ENCODE data around the gene MYPN.

The MYPN gene

GRCh38 chr10:68106656-68107055, 2.6 kb upstream of the MYPN start (continued):
- TF ChIP-seq, protein P1, sequence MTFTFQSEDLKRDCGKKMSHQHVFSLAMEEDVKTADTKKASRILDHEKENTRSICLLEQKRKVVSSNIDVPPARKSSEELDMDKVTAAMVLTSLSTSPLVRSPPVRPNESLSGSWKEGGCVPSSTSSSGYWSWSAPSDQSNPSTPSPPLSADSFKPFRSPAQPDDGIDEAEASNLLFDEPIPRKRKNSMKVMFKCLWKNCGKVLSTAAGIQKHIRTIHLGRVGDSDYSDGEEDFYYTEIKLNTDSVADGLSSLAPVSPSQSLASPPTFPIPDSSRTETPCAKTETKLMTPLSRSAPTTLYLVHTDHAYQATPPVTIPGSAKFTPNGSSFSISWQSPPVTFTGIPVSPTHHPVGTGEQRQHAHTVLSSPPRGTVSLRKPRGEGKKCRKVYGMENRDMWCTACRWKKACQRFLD (tag by site-specific recombination; IDR thresholded peaks at IDR 0.05) = no peak
- no peak for TF ChIP-seq ZNF501 (tag by site-specific recombination; IDR thresholded peaks at IDR 0.05)
- TF ChIP-seq, protein P2, sequence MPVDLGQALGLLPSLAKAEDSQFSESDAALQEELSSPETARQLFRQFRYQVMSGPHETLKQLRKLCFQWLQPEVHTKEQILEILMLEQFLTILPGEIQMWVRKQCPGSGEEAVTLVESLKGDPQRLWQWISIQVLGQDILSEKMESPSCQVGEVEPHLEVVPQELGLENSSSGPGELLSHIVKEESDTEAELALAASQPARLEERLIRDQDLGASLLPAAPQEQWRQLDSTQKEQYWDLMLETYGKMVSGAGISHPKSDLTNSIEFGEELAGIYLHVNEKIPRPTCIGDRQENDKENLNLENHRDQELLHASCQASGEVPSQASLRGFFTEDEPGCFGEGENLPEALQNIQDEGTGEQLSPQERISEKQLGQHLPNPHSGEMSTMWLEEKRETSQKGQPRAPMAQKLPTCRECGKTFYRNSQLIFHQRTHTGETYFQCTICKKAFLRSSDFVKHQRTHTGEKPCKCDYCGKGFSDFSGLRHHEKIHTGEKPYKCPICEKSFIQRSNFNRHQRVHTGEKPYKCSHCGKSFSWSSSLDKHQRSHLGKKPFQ (tag by site-specific recombination; IDR thresholded peaks at IDR 0.05) = no peak
- no peak for TF ChIP-seq REST (tag by site-specific recombination; IDR thresholded peaks at IDR 0.05)
- TF ChIP-seq FEZF1 (tag by site-specific recombination; IDR thresholded peaks at IDR 0.05) = peak; percentile 66
- no peak for TF ChIP-seq KLF9 (tag by site-specific recombination; IDR thresholded peaks at IDR 0.05; ENCODE audit: low read depth)
- TF ChIP-seq ZNF416 (tag by site-specific recombination; IDR thresholded peaks at IDR 0.05) = no peak
- peak; percentile 52; the same call in 1 of the 2 replicates for TF ChIP-seq PRDM4 (tag by site-specific recombination; IDR thresholded peaks at IDR 0.05)
- TF ChIP-seq YY2 (tag by site-specific recombination; IDR thresholded peaks at IDR 0.05) = no peak
- TF ChIP-seq HOXC10 (CRISPR knock-in tag; IDR thresholded peaks at IDR 0.05) = no peak
- TF ChIP-seq ZSCAN30 (tag by site-specific recombination; IDR thresholded peaks at IDR 0.05) = no peak
- TF ChIP-seq ZNF837 (tag by site-specific recombination; IDR thresholded peaks at IDR 0.05) = no peak
- no peak for TF ChIP-seq ZNF202 (tag by site-specific recombination; IDR thresholded peaks at IDR 0.05; ENCODE audit: borderline replicate concordance)
- peak; percentile 82 for TF ChIP-seq GLI2 (tag by site-specific recombination; IDR thresholded peaks at IDR 0.05; ENCODE audit: borderline replicate concordance, low read depth)
- TF ChIP-seq ZNF521 (tag by site-specific recombination; IDR thresholded peaks at IDR 0.05) = no peak
- TF ChIP-seq ZSCAN5A (tag by site-specific recombination; IDR thresholded peaks at IDR 0.05) = no peak
- no peak for TF ChIP-seq ZNF354C (tag by site-specific recombination; IDR thresholded peaks at IDR 0.05; ENCODE audit: borderline replicate concordance, low read depth)
- TF ChIP-seq MZF1 (tag by site-specific recombination; IDR thresholded peaks at IDR 0.05; ENCODE audit: borderline replicate concordance) = 0 out of 2 replicates have a peak, but pooled peaks have one; percentile 35
- TF ChIP-seq ZNF138 (tag by site-specific recombination; IDR thresholded peaks at IDR 0.05; ENCODE audit: borderline replicate concordance) = no peak
- TF ChIP-seq SP2 (tag by site-specific recombination; IDR thresholded peaks at IDR 0.05) = no peak
- TF ChIP-seq ZNF366 (tag by site-specific recombination; conservative IDR thresholded peaks at IDR 0.05) = no peak; the same call in 1 of the 2 replicates
- TF ChIP-seq, protein P3, sequence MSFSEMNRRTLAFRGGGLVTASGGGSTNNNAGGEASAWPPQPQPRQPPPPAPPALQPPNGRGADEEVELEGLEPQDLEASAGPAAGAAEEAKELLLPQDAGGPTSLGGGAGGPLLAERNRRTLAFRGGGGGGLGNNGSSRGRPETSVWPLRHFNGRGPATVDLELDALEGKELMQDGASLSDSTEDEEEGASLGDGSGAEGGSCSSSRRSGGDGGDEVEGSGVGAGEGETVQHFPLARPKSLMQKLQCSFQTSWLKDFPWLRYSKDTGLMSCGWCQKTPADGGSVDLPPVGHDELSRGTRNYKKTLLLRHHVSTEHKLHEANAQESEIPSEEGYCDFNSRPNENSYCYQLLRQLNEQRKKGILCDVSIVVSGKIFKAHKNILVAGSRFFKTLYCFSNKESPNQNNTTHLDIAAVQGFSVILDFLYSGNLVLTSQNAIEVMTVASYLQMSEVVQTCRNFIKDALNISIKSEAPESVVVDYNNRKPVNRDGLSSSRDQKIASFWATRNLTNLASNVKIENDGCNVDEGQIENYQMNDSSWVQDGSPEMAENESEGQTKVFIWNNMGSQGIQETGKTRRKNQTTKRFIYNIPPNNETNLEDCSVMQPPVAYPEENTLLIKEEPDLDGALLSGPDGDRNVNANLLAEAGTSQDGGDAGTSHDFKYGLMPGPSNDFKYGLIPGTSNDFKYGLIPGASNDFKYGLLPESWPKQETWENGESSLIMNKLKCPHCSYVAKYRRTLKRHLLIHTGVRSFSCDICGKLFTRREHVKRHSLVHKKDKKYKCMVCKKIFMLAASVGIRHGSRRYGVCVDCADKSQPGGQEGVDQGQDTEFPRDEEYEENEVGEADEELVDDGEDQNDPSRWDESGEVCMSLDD (tag by site-specific recombination; IDR thresholded peaks at IDR 0.05) = no peak
- TF ChIP-seq ZNF112 (tag by site-specific recombination; IDR thresholded peaks at IDR 0.05) = no peak
- TF ChIP-seq ZNF514 (tag by site-specific recombination; IDR thresholded peaks at IDR 0.05) = no peak
- TF ChIP-seq ZNF121 (tag by site-specific recombination; IDR thresholded peaks at IDR 0.05) = no peak
- TF ChIP-seq, protein P4, sequence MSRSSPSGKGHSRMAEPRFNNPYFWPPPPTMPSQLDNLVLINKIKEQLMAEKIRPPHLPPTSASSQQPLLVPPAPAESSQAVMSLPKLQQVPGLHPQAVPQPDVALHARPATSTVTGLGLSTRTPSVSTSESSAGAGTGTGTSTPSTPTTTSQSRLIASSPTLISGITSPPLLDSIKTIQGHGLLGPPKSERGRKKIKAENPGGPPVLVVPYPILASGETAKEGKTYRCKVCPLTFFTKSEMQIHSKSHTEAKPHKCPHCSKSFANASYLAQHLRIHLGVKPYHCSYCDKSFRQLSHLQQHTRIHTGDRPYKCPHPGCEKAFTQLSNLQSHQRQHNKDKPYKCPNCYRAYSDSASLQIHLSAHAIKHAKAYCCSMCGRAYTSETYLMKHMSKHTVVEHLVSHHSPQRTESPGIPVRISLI (tag by site-specific recombination; IDR thresholded peaks at IDR 0.05) = no peak
- no peak for TF ChIP-seq ZNF747 (tag by site-specific recombination; IDR thresholded peaks at IDR 0.05)
